ENCODE results near the gene CBARP.
A peak's percentile ranks its signal among the peaks of the same experiment; 100 is the strongest.

Gene CBARP

GRCh38 chr19:1243768-1244692 is 6.2 kb upstream of the CBARP start:
- peak; percentile 70 for DNase-seq (ENCODE audit: low read depth, low spot score)

GRCh38 chr19:1241417-1242095 is 3.8 kb upstream of the CBARP start, which contains the start of gene ATP5F1D:
Gene ATP5F1D, plus strand, starts transcription at chr19:1241751. Its CDS starts 100 bp downstream, at chr19:1241851.
- DNase-seq (ENCODE audit: low read depth, low spot score), result peak; percentile 88
- peak within 1 kb of the TSS; percentile 76 for H3K4me3 ChIP-seq (ENCODE audit: low read length)

More at GRCh38 chr19:1243768-1244692, 6.2 kb upstream of the CBARP start:
- no peak overlapping the region for H3K4me3 ChIP-seq (ENCODE audit: low read length)

DNA sequence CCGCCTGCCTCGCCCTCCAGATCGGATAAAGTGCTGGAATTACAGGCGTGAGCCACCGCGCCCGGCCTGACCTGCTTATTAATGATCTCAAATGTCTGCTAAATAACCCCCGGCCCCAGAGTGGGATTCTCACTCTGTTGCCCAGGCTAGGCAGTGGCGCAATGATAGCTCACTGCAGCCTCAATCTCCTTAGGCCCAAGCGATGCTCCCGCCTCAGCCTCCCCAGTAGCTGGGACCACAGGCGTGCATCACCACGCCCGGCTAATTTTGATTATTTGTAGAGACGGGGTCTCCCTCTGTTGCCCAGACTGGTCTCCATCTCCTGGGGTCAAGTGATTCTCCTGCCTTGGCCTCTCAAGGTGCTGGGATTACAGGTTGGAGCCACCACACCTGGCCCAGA is 3.1 kb upstream of the CBARP start:
- peak overlapping the region; percentile 76 for H3K4me3 ChIP-seq (ENCODE audit: low read length)
- DNase-seq (ENCODE audit: low read depth, low spot score), result no peak

GRCh38 chr19:1239796-1240737 is 2.3 kb upstream of the CBARP start:
- peak; percentile 84 for DNase-seq (ENCODE audit: low read depth, low spot score)
- peak overlapping the region; percentile 76 for H3K4me3 ChIP-seq (ENCODE audit: low read length)

GRCh38 chr19:1239420-1239795 is 1.6 kb upstream of the CBARP start:
- no peak for DNase-seq (ENCODE audit: low read depth, low spot score)
- peak overlapping the region; percentile 66 for H3K4me3 ChIP-seq (ENCODE audit: low read length)

DNA sequence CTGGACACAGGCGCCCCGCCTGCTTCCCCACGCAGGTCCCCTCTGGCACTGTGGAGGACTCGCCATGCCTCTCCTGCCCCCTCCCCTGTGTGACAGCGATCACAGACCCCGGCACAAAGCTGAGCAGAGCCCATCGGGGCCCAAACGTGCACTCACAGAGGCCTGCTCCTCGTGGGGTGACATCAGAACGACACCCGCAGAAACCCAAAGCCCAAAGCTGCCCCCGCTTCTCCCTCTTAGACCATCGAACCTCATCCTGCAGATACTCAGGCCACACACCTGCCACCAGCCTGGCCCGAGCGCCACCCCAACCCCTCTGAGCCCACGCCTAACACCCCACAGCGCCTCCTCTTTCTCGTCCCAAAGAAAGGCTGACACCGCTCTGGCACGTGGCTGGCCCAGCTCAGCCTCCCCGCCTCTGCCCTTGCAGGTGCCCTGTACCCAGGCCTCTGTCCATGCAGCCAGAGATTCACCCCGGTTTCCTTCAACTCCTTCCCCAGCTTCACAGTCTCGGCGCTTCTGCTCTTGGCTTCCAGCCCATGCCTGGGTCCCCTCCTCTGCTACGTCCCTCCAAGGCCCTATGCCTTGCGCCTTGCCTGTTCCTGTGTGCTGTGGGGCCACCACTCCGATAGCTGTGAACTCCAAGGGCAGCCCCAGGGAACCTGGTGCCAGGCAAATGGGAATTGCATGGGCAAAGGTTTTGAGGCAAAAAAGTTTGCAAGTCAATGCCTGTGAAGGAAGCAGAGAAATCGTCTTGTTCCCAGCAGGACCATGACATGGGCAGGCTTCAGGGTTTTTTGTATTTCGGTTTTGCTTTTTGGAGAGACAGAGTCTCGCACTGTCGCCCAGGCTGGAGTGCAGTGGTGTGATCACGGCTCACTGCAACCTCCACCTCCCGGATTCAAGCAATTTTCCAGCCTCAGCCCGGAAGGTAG is 831 bp upstream of the CBARP start:
- peak overlapping the region; percentile 34 for H3K4me3 ChIP-seq (ENCODE audit: low read length)
- no peak for DNase-seq (ENCODE audit: low read depth, low spot score)

GRCh38 chr19:1237027-1237659 is 662 bp downstream of the CBARP start:
- DNase-seq (ENCODE audit: low read depth, low spot score), result no peak
- H3K4me3 ChIP-seq (ENCODE audit: low read length), result peak overlapping the region; percentile 60

DNA sequence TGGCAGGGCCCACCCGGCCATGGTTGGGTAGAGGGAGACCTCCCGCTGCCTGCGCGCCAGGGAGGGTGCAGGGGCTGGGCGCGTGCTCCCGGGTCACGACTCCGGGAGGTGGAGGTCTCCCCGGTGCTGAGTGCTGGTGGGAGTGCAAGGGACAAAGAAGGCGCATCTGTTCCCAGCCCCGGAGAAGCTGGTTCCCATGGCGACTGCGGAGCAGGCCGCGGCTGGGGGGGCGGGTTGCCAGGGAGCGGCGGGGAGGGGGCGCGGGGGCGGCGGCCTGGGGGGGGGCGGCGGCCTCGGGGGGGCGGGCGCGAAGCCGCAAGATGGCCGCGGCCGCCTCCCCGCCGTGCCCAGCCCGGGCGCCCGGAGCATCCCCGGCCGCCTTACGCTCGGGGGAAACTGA is 1.2 kb downstream of the CBARP start:
- peak overlapping the region; percentile 60 for H3K4me3 ChIP-seq (ENCODE audit: low read length)
- no peak for DNase-seq (ENCODE audit: low read depth, low spot score)

- no peak for DNase-seq (ENCODE audit: low read depth, low spot score)
- H3K4me3 ChIP-seq (ENCODE audit: low read length), result no peak overlapping the region
Observed at GRCh38 chr19:1235625-1236538, 1.9 kb downstream of the CBARP start.

DNA sequence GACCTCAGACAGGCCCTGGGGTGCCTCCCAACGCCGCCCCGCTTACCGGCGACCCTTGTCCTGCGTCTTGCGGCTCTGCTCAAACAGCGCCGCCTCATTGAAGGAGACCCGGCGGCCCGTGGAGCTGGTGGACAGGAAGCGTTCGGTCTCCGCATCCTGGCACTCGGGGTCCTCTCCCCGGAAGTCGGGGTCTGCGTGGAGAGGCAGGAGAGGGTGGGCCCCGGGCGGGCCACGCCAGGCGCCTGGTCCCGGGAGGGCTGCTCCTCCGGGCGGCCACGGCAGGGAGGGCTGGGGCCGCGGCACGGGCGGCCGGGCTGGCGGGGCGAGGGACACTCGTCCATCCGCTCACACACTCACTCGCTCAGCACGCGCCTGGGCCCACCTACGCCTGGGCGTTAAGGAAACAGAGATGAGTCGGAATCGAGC is 2.8 kb downstream of the CBARP start:
- no peak for DNase-seq (ENCODE audit: low read depth, low spot score)
- H3K4me3 ChIP-seq (ENCODE audit: low read length), result no peak overlapping the region

DNA sequence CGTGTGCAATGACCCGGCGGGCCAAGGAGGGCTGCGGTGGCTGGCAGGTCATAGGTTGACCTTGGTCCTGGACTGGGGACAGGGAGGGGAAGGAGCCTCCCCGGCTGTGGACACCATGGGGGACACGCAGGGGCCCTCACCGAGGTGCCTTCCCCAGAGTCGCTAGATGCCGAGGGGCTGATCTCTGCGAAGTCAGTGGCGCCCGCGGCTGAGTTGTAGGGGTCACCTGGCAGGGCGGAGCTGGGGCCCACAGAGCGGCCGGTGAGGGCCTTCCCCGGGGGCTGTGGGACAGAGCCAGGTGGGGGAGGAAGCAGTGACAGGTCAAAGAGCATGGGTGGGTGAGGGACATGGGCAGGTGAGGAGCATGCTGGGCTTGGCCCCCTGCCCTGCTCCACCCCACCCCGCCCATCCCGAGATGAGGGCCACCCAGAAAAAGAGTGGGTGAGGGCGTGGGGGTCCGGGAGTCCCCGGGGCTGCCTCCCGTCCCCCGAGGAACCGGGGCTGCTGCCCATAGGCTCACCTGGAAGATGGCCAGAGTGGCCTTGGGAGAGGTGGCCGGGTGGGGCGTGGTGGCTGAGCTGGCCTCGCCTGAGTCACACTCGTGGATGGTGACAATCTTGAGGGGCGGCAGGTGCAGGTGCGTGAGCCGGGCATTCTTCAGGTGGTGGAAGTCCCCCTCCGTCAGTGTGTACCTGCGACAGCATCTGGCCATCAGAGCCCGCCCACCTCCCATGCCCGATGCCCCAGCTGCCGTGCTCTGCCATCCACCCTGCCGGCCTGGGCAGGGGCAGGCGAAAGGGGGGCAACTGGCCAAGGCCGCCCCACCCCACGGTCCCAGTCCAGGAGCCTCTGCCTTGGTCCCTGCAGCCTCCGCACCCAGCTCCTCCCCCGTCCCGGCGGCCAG is 3.5 kb downstream of the CBARP start:
- no peak overlapping the region for H3K4me3 ChIP-seq (ENCODE audit: low read length)
- DNase-seq (ENCODE audit: low read depth, low spot score), result no peak

- no peak for DNase-seq (ENCODE audit: low read depth, low spot score)
- H3K4me3 ChIP-seq (ENCODE audit: low read length), result no peak overlapping the region
Observed at GRCh38 chr19:1233115-1233667, 4.6 kb downstream of the CBARP start.

DNA sequence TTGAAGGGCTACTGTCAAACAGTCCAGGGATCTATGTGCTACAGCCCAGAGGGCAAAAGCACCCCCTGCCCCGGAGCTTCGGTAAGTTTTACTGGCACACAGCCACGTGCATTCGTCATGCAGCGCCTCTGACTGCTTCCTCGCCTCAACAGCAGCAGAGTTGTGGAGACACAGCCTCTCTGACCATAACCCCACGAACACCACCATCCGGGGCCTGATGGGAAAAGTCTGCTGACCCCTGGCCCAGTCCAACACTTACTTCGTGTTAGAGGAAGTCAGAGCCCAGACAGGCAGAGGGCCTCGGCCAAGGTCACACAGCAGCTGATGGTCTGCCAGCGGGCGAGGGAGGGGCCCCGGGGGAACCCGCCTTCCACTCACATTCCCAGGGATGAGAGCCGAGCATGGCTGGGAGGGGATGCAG is 5.1 kb downstream of the CBARP start:
- DNase-seq (ENCODE audit: low read depth, low spot score), result no peak
- no peak overlapping the region for H3K4me3 ChIP-seq (ENCODE audit: low read length)

DNA sequence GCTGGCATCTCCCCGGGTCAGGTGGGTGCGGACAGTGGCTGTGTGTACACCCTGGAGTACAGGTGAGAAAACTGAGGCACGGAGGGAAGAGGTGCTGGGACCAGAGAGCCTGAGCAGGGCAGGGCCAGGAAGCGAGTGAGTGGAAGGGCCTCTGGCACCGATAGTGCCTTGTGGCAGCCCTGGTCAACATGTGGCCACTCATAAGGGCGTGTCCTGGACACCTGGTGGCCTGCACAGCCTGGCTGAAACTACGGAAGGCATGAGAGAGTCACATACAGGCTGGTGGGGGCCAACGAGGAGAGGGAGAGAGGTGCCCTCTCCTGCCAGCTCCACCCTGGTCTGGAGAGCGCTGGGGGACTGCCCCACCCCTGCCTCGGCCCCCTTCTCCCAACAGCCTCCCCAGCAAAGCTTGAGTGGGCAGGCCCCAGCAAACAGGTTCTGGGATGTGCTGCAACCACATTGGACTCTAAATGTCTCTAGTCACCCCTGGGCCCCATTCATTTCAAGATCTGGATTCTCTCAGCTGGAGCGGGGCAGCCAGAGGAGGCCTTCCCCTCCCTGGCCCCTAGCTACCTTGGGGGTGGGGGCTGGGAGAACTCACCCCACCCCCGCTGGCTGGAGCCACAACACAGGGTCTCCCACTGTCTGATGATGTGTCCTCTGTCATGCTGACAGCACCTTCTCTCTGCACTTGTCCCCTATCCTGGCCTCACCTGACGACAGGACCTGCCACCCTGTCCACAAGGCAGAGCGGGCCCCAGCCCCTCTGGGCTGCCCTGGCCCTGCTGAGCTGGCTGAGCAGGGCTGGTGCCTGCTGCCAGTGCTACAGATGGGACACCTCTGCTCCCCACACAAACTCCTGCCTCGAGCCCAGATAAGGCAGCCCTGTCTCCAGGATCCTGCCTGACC is 5.8 kb downstream of the CBARP start:
- no peak overlapping the region for H3K4me3 ChIP-seq (ENCODE audit: low read length)
- DNase-seq (ENCODE audit: low read depth, low spot score), result no peak

Measured in Jurkat, Clone E6-1 (cell line).